ENCODE data around the gene ACY1.

- TF ChIP-seq CTCF (IDR thresholded peaks at IDR 0.05; ENCODE audit: low read depth, low read length, poor library complexity, severe bottlenecking) (no peak), EZH2phosphoT487 (IDR thresholded peaks at IDR 0.05; ENCODE audit: borderline replicate concordance, low read length) (no peak)
Observed at GRCh38 chr3:51980253-51980652, 3.1 kb upstream of the ACY1 start.
